KMS-11 (cell line): ENCODE results near the gene UXT.

Experiments used
- H2AFZ ChIP-seq: fragments of 200-600 bp; sonication (generic); 2 replicates; pipeline ENCODE4 v1.6.1; 2016; ENCODE audit warnings: antibody characterized with exemption, mixed run types, low read depth
- H3K27ac ChIP-seq: fragments of 200-600 bp; sonication (generic); 2 replicates; pipeline ENCODE4 v1.6.1; 2016; ENCODE audit warnings: mild to moderate bottlenecking, mixed run types
- H3K27me3 ChIP-seq: fragments of 200-600 bp; sonication (generic); 2 replicates; pipeline ENCODE4 v1.6.1; 2017; ENCODE audit warnings: mild to moderate bottlenecking, low read depth, mixed run types, moderate library complexity; ENCODE audit not compliant: insufficient read depth
- H3K36me3 ChIP-seq: fragments of 200-600 bp; sonication (generic); 2 replicates; pipeline ENCODE4 v1.6.1; 2017; ENCODE audit warnings: mild to moderate bottlenecking, mixed run types; ENCODE audit not compliant: insufficient read depth
- H3K4me1 ChIP-seq: fragments of 200-600 bp; sonication (generic); 2 replicates; pipeline ENCODE4 v1.6.1; 2016; ENCODE audit warnings: mild to moderate bottlenecking, low read depth, mixed run types; ENCODE audit not compliant: poor library complexity, severe bottlenecking
- H3K4me2 ChIP-seq: fragments of 200-600 bp; sonication (generic); 2 replicates; pipeline ENCODE4 v1.7.0; 2016; ENCODE audit warnings: mild to moderate bottlenecking, mixed run types
- H3K4me3 ChIP-seq: fragments of 200-600 bp; sonication (generic); IDR thresholded peaks from 2 replicates; pipeline ENCODE4 v1.6.1; 2017; ENCODE audit warnings: low read depth, low read length, mixed read lengths; ENCODE audit not compliant: insufficient read depth
- H3K79me2 ChIP-seq: fragments of 200-600 bp; sonication (generic); 2 replicates; pipeline ENCODE4 v1.6.1; 2016; ENCODE audit warnings: low read depth, mixed run types; ENCODE audit not compliant: insufficient read depth
- H3K9ac ChIP-seq: fragments of 200-600 bp; sonication (generic); 2 replicates; pipeline ENCODE4 v1.6.1; 2016; ENCODE audit warnings: mild to moderate bottlenecking, mixed run types
- H4K20me1 ChIP-seq: fragments of 200-600 bp; sonication (generic); 2 replicates; pipeline ENCODE4 v1.6.1; 2016; ENCODE audit warnings: mild to moderate bottlenecking, mixed run types; ENCODE audit not compliant: insufficient read depth
- CTCF ChIP-seq: fragments of 200-600 bp; sonication (generic); conservative IDR thresholded peaks from 2 replicates; pipeline ENCODE4 v1.6.1; 2017; ENCODE audit warnings: low read depth, mild to moderate bottlenecking, antibody characterized with exemption, low read length, moderate library complexity, mixed read lengths

Gene UXT

GRCh38 chrX:47651043-47651905 is 7.7 kb downstream of the UXT start:
- Histone ChIP-seq H2AFZ (peak overlapping the region; percentile 64; the same call in 1 of the 2 replicates), H4K20me1 (no peaks in the 10 kb centered on the region), H3K27me3 (no peaks in the 10 kb centered on the region), H3K4me1 (peaks cover 21% of the 10 kb centered on the region), H3K36me3 (no peaks in the 10 kb centered on the region), H3K79me2 (peaks cover 16% of the 10 kb centered on the region), H3K4me2 (peak overlapping the region; percentile 71), H3K9ac (peak overlapping the region; percentile 20; the same call in 1 of the 2 replicates), H3K4me3 (no peak overlapping the region), H3K27ac (peak overlapping the region; percentile 29; the same call in 1 of the 2 replicates)
- TF ChIP-seq CTCF = peak; percentile 0; the same call in 1 of the 2 replicates

GRCh38 chrX:47650164-47651042 is 8.6 kb downstream of the UXT start, which contains the start of gene ELK1:
ELK1 (minus strand) TSS chrX:47650563; CDS start chrX:47641441, 9,122 bp downstream.
- H3K4me3 ChIP-seq = no peak within 1 kb of the TSS

GRCh38 chrX:47649781-47650163 is 9.2 kb downstream of the UXT start:
- Histone ChIP-seq H3K4me2 (peak overlapping the region; percentile 45; the same call in 1 of the 2 replicates), H3K4me3 (no peak overlapping the region), H4K20me1 (no peaks in the 10 kb centered on the region), H3K36me3 (no peaks in the 10 kb centered on the region), H3K27me3 (no peaks in the 10 kb centered on the region), H3K4me1 (peaks cover 21% of the 10 kb centered on the region), H2AFZ (no peak overlapping the region), H3K27ac (no peak overlapping the region), H3K79me2 (peaks cover 16% of the 10 kb centered on the region), H3K9ac (no peak overlapping the region; the same call in 1 of the 2 replicates)
- no peak for TF ChIP-seq CTCF

More at GRCh38 chrX:47650164-47651042, 8.6 kb downstream of the UXT start, which contains the start of gene ELK1:
- Histone ChIP-seq H3K4me1 (peaks cover 21% of the 10 kb centered on the region), H3K36me3 (no peaks in the 10 kb centered on the region), H3K79me2 (peaks cover 16% of the 10 kb centered on the region), H3K27ac (peak within 1 kb of the TSS; percentile 29; the same call in 1 of the 2 replicates), H4K20me1 (no peaks in the 10 kb centered on the region), H3K9ac (peak within 1 kb of the TSS; percentile 64; the same call in 1 of the 2 replicates), H3K4me2 (peak within 1 kb of the TSS; percentile 71), H2AFZ (peak within 1 kb of the TSS; percentile 64; the same call in 1 of the 2 replicates), H3K27me3 (no peaks in the 10 kb centered on the region)
- 0 out of 2 replicates have a peak, but pooled peaks have one; percentile 27 for TF ChIP-seq CTCF

GRCh38 chrX:47649271-47649670 is 9.7 kb downstream of the UXT start:
- no peak overlapping the region for H3K9ac ChIP-seq
- H2AFZ ChIP-seq = no peak overlapping the region
- no peaks in the 10 kb centered on the region for H3K36me3 ChIP-seq
- H3K79me2 ChIP-seq = peaks cover 16% of the 10 kb centered on the region
- no peaks in the 10 kb centered on the region for H3K27me3 ChIP-seq
- peak overlapping the region; percentile 45; the same call in 1 of the 2 replicates for H3K4me2 ChIP-seq
- no peak overlapping the region for H3K4me3 ChIP-seq
- no peak overlapping the region for H3K27ac ChIP-seq
- H4K20me1 ChIP-seq = no peaks in the 10 kb centered on the region
- H3K4me1 ChIP-seq = peaks cover 21% of the 10 kb centered on the region
- TF ChIP-seq CTCF = no peak
